Mammary epithelial cell (primary cell): ENCODE measurements around the gene KIF3A.

Experiments
- CTCF ChIP-seq, 2 donors: IDR thresholded peaks in 1 of 2; conservative IDR thresholded peaks in 1 of 2; 2 replicates each; pipeline ENCODE4 v1.5.1; 2011 to 2012; ENCODE audit warnings: inconsistent platforms in 2 of 2, low read length in 2 of 2, mild to moderate bottlenecking in 2 of 2, control low read depth in 1 of 2, low read depth in 1 of 2; ENCODE audit not compliant: insufficient read depth in 1 of 2; ENCODE audit errors: extremely low read depth in 1 of 2
- EZH2 ChIP-seq: IDR thresholded peaks from 2 replicates; pipeline ENCODE4 v1.6.1; 2012; ENCODE audit warnings: low read length, inconsistent platforms, borderline replicate concordance

- TF ChIP-seq CTCF (conservative IDR thresholded peaks at IDR 0.05 in 1 of 2, IDR thresholded peaks at IDR 0.05 in 1 of 2; ENCODE audit: extremely low read depth in 1 of 2, insufficient read depth in 1 of 2, low read depth in 1 of 2, low read length in 2 of 2) = no peak
- no peak for TF ChIP-seq EZH2
Measured at GRCh38 chr5:132662004-132662401, 75.3 kb downstream of the KIF3A start.
